K562 (cell line): Measurements from ENCODE around the gene JUNB. TPM values are rescaled to one million over a fixed set of nuclear protein-coding genes. Genes with fewer than 3 reads are reported as not detected.

ENCODE experiments used
- ATAC-seq: fragments of 200-7000 bp; cut with Tn5 transposase; 3 replicates; pipeline ENCODE4 v1.9.1; 2020; ENCODE audit warnings: moderate library complexity
- BruUV-seq: library from RNA; stranded (reverse); fragments of 400-500 nt; replicated peaks from 2 replicates; lab custom pipeline; 2021; lab: Mats Ljungman, UMichigan
- CTCF ChIA-PET: fragments of 300-600 bp; formaldehyde crosslinking; extraction: SDS; loops from one replicate; lab custom pipeline; 2021; ENCODE audit warnings: low intra/inter-chr PET ratio; lab: Yijun Ruan, JAX
- POLR2A ChIA-PET: fragments of 300-600, 350-650 bp; sonication (Branson Sonifier 250); formaldehyde crosslinking; extraction: SDS; loops from one replicate; lab custom pipeline; 2021; ENCODE audit warnings: antibody characterized with exemption, inconsistent platforms; lab: Yijun Ruan, JAX
- DNase-seq, 4 experiments: peaks; one replicate each; pipeline versions ENCODE4 v3.0.0 to v3.0.0-alpha.2; 2011 to 2018; ENCODE audit warnings: low spot score in 3 of 4, mixed read lengths in 3 of 4; ENCODE audit errors: extremely low read depth in 1 of 4
- FAIRE-seq: peaks from 2 replicates; lab custom pipeline; 2011; peaks lifted over from hg19 to GRCh38; lab: Jason Lieb, UNC
- H2AFZ ChIP-seq: 2 replicates; pipeline ENCODE4 v1.6.0; 2011; ENCODE audit warnings: low read depth, low read length, control low read depth, inconsistent platforms
- H3K27ac ChIP-seq: fragments of 200-600 bp; 3 replicates; pipeline ENCODE4 v1.8.0; 2011; ENCODE audit warnings: low read depth, mild to moderate bottlenecking, control low read depth, inconsistent platforms, low read length, moderate library complexity, mixed read lengths; ENCODE audit errors: extremely low read depth
- H3K27me3 ChIP-seq, 2 experiments: fragments of 300-600 bp in 1 of 2; 2 replicates in 1 of 2; 3 replicates in 1 of 2; pipeline versions ENCODE4 v1.6.0 to v1.8.0; 2011; ENCODE audit warnings: inconsistent platforms in 2 of 2, low read length in 2 of 2, mild to moderate bottlenecking in 1 of 2, mixed read lengths in 1 of 2, moderate library complexity in 1 of 2; ENCODE audit not compliant: control insufficient read depth in 2 of 2, insufficient read depth in 2 of 2
- H3K36me3 ChIP-seq: fragments of 300-600 bp; 3 replicates; pipeline ENCODE4 v1.8.0; 2011; ENCODE audit warnings: mild to moderate bottlenecking, low read length, inconsistent platforms; ENCODE audit not compliant: control insufficient read depth, insufficient read depth
- H3K4me1 ChIP-seq, 2 experiments: fragments of 200-600 bp in 1 of 2; replicated peaks in 1 of 2; 2 replicates in 1 of 2; 3 replicates in 1 of 2; pipeline versions ENCODE4 v1.5.1 to v1.8.0; 2011; ENCODE audit warnings: inconsistent platforms in 2 of 2, low read length in 2 of 2, mild to moderate bottlenecking in 1 of 2, mixed read lengths in 1 of 2, moderate library complexity in 1 of 2; ENCODE audit not compliant: control insufficient read depth in 2 of 2, insufficient read depth in 2 of 2
- H3K4me2 ChIP-seq: 2 replicates; pipeline ENCODE4 v1.6.1; 2011; ENCODE audit warnings: low read length, control low read depth, inconsistent platforms, mixed read lengths; ENCODE audit not compliant: insufficient read depth
- H3K4me3 ChIP-seq: fragments of 200-600 bp; sonication (generic), shearing (Covaris generic); 2 replicates; pipeline ENCODE4 v1.5.1; 2016; ENCODE audit warnings: control low read depth, inconsistent platforms
- H3K79me2 ChIP-seq: fragments of 200-600 bp; 3 replicates; pipeline ENCODE4 v1.8.0; 2011; ENCODE audit warnings: low read length, inconsistent platforms; ENCODE audit not compliant: control insufficient read depth, insufficient read depth
- H3K9ac ChIP-seq, 2 experiments: 2 replicates each; pipeline versions ENCODE4 v1.6.0 to v1.6.1; 2011; ENCODE audit warnings: low read depth in 2 of 2, low read length in 2 of 2, control low read depth in 1 of 2, inconsistent platforms in 1 of 2, mild to moderate bottlenecking in 1 of 2, mixed read lengths in 1 of 2; ENCODE audit not compliant: insufficient read depth in 1 of 2
- H3K9me1 ChIP-seq: one replicate; pipeline ENCODE4 v1.6.0; 2011; ENCODE audit warnings: inconsistent platforms, mild to moderate bottlenecking, low read length, moderate library complexity; ENCODE audit not compliant: control insufficient read depth, insufficient read depth
- H3K9me3 ChIP-seq: replicated peaks from 2 replicates; pipeline ENCODE4 v1.5.1; 2011; ENCODE audit warnings: low read depth, low read length, inconsistent platforms; ENCODE audit not compliant: control insufficient read depth, insufficient read depth
- H4K20me1 ChIP-seq: replicated peaks from 2 replicates; pipeline ENCODE4 v1.6.1; 2011; ENCODE audit warnings: low read length, inconsistent platforms, mixed read lengths; ENCODE audit not compliant: control insufficient read depth, insufficient read depth
- GTF3C2 ChIP-seq: IDR thresholded peaks from 3 replicates; pipeline ENCODE4 v1.6.1; 2011; ENCODE audit warnings: borderline replicate concordance, mild to moderate bottlenecking, moderate library complexity; ENCODE audit not compliant: insufficient read length; ENCODE audit errors: extremely low read depth
- KLF13 ChIP-seq: fragments of 450-650 bp; IDR thresholded peaks from 2 replicates; pipeline ENCODE4 v1.6.1; 2016; ENCODE audit warnings: missing genetic modification characterization, low read depth, mild to moderate bottlenecking, missing compliant biosample characterization, moderate library complexity, borderline replicate concordance
- MLX ChIP-seq, 2 experiments: fragments of 450-650 bp in 1 of 2; sonication (generic) in 1 of 2; formaldehyde crosslinking; conservative IDR thresholded peaks; 2 replicates each; pipeline versions ENCODE4 v1.4.0 to v1.8.1; 2020 to 2022; ENCODE audit warnings: mild to moderate bottlenecking in 1 of 2, missing genetic modification reagents in 1 of 2
- SAFB2 ChIP-seq: fragments of 200-400 bp; formaldehyde crosslinking; IDR thresholded peaks from 2 replicates; pipeline ENCODE4 v1.6.1; 2018; ENCODE audit warnings: borderline replicate concordance, low read length, low read depth, moderate library complexity; ENCODE audit not compliant: severe bottlenecking
- ZFP91 ChIP-seq: sonication (generic); formaldehyde crosslinking; IDR thresholded peaks from 2 replicates; pipeline ENCODE4 v1.8.0; 2022; ENCODE audit warnings: mild to moderate bottlenecking, missing genetic modification reagents
- ZNF140 ChIP-seq: fragments of 250-450 bp; sonication (Bioruptor Pico); IDR thresholded peaks from 2 replicates; pipeline ENCODE4 v1.8.0; 2021; ENCODE audit warnings: moderate library complexity, mild to moderate bottlenecking, inconsistent platforms
- WGBS: fragments of 100-300 bp; shearing (Covaris generic); methylation state at CpG from one replicate; pipeline ENCODE4 v1.1.6; 2016; ENCODE audit warnings: low coverage, mixed read lengths; ENCODE audit not compliant: insufficient coverage; ENCODE audit errors: missing lambda C conversion rate; 5-methylcytosine and 5-hydroxymethylcytosine counted together
- in situ Hi-C: fragments of 300-500 bp; cut with MboI; formaldehyde crosslinking; loops from 4 replicates; pipeline ENCODE4 v1.15.0; 2018; ENCODE audit warnings: inconsistent platforms, mixed read lengths
- intact Hi-C: fragments of 100-400 bp; cut with micrococcal nuclease; formaldehyde crosslinking; loops from 2 replicates; pipeline ENCODE4 v1.14.2; 2022
- polyA plus RNA-seq, 8 experiments: library from polyadenylated mRNA; depleted of rRNA in 4 of 8; stranded (reverse) in 5 of 8; unstranded in 3 of 8; fragments of >200 nt; fragmentation: Nextera tagmentation in 2 of 8; fragmentation: Illumina TruSeq in 1 of 8; extraction: Ambion mirVana in 2 of 8; extraction: Trizol in 1 of 8; gene quantifications; 2 replicates each; pipeline versions ENCODE4 v1.2.1 to v1.2.3, GENCODE V29; 2011 to 2014; ENCODE audit warnings: inconsistent platforms in 1 of 8, missing spikeins in 1 of 8
- total RNA-seq, 7 experiments: library from RNA; depleted of rRNA in 6 of 7; stranded (reverse); fragments of >200 nt in 6 of 7; fragmentation: Illumina TruSeq in 2 of 7; extraction: Trizol in 2 of 7; gene quantifications; 2 replicates each; pipeline versions ENCODE4 v1.2.1 to v1.2.3, GENCODE V29; 2011 to 2021; ENCODE audit warnings: low replicate concordance in 1 of 7

The JUNB gene
- total and polyA plus RNA-seq, 9 of the 15 experiments (the other 6 are each of a cell fraction or from before 2014, with no cell fraction given), result 0.23 to 88.1 (median 13.1) TPM

- no peak overlapping the region for H3K4me2 ChIP-seq
- POLR2A ChIA-PET, result interaction anchor here (1.6 to 2.0 kb wide), 2 partner anchors 8 to 9 kb away, joined by 4 to 7 read pairs; partner anchors contain the start of gene GET3
- H3K9me1 ChIP-seq, result no peaks in the 10 kb centered on the region
- H3K9me3 ChIP-seq, result peaks cover 9% of the 10 kb centered on the region
- H3K4me1 ChIP-seq, result peaks cover 0 to 12% of the 10 kb centered on the region in 2 experiments; a peak in 2 of 5 replicates
- CTCF ChIA-PET, result no interaction called here
- H3K9ac ChIP-seq, result no peak overlapping the region; a peak in 1 of 4 replicates
- no peak overlapping the region for H3K4me3 ChIP-seq
- TF ChIP-seq SAFB2 (no peak), KLF13 (tag) (no peak), MLX (CRISPR knock-in tag; conservative IDR thresholded peaks at IDR 0.05) (no peak), ZFP91 (CRISPR knock-in tag) (no peak), ZNF140 (CRISPR knock-in tag) (no peak), GTF3C2 (no peak)
- peaks cover 53% of the 10 kb centered on the region; the same call in 2 of the 3 replicates for H3K36me3 ChIP-seq
- in situ Hi-C loops, result no loop called here
- DNase-seq, result no peak
- no peaks in the 10 kb centered on the region for H3K79me2 ChIP-seq
- peaks cover 3% of the 10 kb centered on the region in 2 experiments; a peak in 3 of 5 replicates for H3K27me3 ChIP-seq
- BruUV-seq, result no TSS peak
- no peaks in the 10 kb centered on the region for H4K20me1 ChIP-seq
- H2AFZ ChIP-seq, result no peak overlapping the region
- FAIRE-seq, result no peak
- 81% methylated on average over 13 of the region's 22 CpGs for WGBS
- no peak overlapping the region for H3K27ac ChIP-seq
- ATAC-seq, result no peak
- intact Hi-C loops, result no loop called here
Observed at GRCh38 chr19:12745166-12745897, 46.0 kb upstream of the JUNB start.
